HPDE6-E6E7 (cell line): Measurements from ENCODE around the gene CLUH.
"Not testable (repeated sequence)": the region's sequence is repeated elsewhere in the genome, so short reads cannot be mapped to it uniquely, and the experiment has no call there.

Experiments used
- DNase-seq: peaks from one replicate; pipeline ENCODE4 v3.0.0; 2011; ENCODE audit warnings: missing footprints; ENCODE audit errors: extremely low spot score

Gene CLUH

DNA sequence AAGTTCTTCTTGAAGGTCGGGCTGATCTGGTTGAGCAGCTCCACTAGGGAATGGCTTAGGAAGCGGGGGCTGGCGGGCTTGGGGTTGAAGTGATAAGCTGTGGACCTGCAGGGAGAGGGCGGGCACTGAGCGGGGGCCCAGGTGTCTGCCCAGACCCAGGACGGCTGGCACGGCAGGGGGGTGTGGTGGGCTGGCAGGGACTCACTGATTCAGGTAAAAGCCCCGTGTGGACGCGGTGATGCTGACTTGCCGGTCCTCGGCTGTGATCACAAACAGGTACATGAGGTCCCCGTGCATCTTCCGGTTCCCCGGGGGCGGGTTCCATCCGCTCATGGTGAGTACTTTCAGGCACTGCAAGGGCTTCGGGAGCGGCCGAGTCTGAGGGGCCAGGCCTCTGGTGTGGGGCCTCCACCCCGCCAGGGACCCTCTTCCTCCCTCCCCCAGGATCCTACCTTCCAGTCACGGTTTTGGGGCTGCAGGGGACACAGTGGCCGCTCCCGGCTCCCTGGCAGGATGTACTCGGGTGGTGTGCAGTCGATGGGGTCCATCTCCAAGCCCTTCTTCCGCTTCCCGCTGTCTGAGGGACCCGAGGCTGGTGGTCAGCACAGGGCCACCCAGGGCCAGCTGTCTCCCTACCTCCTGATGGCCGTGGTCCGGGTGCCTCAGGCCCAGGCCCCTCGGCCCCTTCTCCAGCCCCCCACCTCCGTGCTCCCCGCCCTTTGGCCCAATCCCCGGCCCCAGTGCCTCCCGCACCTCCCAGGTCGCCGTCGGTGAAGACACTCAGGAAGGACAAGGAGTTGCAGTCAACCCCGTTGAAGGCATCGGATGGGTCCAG lies 10.2 kb downstream of the CLUH start:
- no peak for DNase-seq

DNA sequence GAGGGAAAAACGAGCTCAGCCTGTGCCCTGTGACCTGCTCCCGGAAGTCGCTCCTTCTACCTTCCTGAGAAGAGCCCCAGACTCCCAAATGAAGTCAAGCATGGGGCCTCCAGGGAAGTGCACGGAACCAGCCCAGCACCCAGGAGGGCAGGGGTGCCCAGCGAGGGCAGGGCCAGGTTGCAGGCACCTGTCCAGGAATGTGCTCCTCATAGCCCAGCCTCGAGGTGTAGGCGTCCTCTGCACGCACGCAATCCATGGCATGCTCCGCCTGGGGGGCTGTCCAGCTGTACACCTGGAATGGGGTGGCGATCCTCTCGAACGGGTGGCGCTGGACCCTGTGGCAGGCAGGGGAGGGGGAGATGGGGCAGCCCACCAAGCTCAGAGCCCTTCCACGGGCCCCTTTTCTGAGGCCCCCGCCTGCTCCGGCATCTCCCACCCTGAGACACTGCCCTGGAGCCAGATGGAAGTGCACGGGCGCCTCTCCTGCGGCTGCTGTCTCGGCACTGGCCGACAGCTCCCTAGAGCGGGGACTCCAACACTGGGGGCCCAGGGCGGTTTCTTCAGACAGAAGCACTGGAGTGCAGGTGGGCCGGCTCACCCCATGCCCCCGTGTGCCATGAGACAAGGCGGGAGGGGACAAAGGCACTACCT lies 10.9 kb downstream of the CLUH start:
- DNase-seq, result no peak

DNA sequence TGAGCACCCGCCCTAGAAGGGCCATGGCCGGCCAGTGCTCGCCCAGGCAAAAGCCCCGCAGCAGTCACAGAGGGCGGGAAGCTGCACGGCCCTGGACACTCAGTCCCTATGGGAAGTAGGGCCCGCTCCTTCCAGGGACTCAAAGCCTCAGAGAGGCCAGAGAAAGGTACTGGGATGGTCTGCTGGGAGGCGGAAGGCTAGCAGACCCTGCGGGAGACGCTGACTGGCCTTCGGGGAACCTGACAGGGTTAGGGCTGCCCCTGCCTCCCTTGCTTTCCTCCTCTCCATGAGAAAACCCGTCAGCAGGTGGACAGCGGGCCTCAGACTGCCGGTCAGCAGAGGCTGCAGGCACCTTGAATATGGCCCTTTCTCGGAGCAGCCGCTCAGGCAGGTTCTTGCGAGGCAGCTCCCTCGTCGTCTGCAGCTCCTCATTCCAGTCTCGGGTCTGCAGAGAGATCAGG lies 11.5 kb downstream of the CLUH start:
- no peak for DNase-seq

DNA sequence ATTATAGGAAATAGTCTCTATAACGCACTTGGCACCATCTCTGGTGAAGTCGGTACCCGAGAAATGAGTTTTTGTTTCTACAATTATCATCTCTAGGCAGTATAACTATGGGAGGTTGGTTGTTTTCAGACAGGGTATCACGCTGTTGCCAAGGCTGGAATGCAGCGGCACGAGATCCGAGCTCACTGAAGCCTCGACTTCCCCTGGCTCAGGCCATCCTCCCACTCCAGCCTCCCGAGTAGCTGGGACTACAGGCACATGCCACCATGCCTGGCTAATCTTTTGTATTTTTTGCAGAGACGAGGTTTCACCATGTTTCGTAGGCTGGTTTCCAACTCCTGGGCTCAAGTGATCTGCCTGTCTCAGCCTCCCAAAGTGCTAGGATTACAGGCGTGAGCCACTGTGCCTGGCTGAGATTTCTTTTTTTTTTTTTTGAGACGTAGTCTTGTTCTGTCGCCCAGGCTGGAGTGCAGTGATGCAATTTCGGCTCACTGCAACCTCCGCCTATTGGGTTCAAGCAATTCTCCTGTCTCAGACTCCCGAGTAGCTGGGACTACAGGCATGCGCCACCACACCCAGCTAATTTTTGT lies 12.3 kb downstream of the CLUH start:
- DNase-seq, result not testable (repeated sequence)

DNA sequence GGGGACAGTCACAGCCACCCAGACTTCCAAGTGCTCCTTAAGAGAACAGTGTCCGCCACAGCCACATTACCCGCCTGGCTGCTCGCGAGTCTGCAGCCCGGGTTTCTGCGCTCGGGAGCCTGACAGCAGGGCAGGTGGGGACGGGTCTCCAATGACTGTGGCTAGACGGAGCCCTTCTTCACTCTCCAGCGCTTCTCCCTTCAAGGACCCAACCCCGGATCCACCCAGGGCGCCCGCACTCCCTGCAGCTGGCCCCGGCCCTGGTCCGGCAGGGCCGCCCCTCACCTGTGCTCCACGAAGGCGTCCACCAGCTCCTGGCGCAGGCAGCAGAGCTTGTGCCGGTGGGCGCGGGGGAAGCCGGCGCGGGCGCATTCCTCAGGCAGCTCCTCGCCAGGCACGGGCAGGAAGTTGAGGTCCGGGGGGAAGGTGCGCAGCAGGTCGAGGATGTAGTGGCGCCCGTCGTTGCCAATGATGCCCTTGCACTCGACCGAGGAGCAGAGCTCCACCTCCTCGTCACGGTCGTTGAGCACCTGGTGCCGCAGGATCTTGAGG lies 13.9 kb downstream of the CLUH start:
- no peak for DNase-seq

DNA sequence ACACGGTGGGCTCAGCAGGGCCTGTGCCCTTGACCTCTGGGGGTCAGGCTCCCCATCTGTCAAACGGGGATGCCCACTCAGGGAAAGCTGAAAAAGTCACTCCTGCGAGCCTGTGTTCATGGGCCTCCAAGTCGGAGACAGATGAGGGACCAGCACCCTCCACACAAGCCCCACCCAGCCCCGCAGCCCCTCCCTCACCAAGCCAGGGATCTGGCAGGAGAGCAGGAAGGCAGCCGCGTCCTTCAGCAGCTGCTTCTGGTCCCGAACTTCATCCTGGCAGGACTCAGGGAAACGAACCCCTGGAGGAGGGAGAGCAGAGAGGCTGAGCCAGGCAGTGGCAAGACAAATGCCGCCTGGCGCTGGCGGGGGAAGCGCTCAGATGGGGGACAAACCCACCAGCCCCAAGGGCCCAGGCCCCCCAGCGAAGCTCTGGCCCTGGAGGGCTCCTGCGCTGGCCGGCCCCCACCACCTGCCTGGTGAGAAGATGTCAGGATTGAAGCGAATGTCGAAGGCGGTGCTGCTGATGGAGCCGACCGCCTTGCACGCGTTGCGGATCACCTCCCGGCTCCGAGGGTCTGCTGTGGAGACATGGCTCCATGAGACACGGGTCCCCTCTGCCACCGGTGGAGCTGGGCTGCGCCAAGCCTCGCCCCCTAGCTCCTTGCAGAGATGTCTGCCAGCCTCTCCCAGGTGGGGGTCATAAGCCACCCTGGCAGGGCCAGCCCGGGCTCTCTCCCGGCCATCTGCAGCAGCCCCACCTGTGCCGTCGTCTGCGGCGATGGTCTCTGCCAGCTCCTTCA lies 15.4 kb downstream of the CLUH start:
- DNase-seq, result no peak

DNA sequence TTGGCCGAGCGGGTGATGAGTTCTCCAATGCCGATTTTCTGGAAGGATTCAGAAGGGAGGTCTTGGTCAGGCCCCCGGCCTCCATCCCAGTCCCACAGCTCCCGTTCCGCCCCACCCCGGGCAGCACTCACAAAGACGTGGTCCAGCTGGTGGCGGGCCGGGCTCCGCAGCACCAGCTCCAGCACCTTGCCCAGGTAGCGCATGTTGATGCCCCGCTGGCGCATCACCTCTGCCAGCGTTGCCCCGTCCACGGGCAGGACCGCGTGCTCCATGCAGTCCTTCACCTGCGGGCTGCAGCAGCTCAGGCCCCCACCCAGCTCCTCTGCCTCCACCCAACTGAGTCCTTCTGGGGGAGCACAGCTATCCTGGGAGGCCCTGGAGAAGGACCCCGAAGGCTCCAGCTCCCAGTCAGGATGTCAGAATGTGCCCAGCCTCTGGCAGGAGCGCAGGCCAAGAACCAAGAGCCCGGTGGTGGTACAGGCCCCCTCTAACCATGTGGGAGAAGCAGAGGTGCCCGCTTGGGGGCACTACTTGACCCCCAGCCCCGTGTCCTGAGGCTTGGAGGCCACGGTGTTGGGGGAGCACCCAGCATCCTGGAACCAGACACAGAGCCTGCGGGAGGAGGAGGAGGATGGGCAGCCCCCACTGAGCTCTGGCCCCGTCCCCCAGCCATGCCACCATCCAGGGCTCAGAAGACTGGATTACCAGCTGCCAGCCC lies 16.2 kb downstream of the CLUH start:
- no peak for DNase-seq

DNA sequence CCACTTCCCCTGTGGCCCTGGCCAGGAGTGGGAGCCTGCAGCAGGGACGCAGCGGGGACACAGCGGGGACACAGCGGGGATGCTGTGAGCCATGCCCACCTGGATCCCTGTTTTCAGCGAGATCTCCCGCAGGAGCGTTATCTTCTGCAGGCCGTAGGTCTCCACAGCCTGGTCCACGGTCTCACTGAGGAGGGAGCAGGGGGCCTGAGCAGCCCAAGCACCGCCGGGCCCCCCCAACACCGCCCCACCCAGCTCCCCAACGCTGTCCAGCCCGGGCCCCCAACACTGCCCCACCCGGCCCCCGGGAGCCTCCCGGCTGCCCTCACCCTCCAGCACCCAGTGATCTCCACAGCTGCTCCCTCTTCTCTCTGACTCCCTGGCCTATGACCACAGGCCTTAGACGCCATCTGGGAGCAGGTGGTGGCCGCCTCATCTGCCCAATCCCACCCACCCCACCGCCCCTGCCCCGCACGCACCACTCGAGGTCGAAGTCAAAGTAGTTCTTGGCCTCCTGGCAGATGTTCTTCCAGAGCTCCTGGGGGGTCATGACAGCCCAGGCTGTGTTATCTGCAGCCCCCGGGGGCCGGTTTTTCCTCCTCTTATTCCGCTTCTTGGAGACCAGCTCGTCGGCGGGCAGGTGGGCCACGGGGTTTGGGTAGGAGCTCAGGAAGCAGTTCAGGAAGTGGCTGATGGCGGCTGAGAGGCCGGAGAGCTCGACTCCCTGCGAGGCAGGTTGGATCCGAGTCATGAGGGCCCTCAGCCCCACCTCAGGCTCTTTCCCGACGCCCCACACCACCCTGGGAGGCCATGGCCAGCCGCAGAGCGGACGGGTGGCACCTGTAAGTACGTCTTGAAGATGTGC lies 17.0 kb downstream of the CLUH start:
- DNase-seq, result no peak

DNA sequence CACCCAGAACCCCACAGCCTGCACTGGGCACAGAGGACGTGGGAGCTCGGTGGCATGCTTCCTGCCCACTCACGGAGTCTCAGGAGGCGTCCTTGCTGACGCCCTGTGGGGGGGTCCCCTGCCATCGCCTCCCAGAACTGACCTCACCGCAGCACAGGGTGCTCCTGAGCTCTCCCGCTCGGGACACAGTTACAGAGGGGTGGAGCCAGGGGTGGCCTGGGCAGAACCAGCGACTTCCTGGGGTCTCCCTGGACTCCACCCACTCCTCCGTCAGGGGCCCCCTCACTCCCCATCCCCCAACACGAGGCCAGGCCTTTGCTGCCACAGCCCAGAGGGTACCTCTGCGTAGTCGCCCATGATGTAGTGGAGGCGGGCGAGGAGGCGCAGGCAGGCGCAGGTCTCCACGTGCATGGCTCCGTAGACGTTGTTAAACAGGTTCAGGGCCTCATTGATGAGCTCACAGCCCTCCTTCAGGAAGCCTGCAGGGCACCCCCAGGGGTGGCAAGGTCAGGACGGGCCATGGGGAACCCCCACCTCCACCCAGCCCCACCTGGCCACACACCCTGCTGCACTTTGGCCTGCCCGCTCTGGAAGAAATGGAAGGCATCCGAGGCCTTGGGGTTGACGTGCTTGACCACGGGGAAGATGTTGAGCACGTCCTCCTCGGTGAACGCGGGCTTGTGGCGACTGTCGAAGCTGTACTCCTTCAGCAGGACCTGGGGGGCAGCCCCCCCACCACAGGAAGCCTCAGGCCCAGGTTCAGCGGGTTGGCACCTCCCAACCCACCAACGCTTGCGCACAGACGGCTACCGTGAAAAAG lies 17.8 kb downstream of the CLUH start:
- no peak for DNase-seq

DNA sequence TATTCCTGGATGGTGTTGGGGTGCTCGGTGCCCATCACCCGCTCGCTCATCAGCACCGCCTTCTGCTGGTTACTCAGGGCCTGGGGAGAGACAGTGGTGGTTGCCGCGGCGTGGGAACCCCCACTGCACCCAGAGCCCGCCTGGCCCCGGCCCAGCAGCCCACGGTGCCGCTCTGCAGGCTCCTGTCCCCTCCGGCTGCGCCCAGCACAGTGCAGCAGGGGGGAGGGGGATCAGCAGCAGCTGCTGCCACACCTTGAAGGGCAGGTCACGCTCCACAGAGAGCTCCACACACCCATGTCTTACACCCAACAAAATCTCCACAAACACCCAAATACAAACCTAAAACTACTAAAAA lies 18.8 kb downstream of the CLUH start:
- DNase-seq, result no peak

DNA sequence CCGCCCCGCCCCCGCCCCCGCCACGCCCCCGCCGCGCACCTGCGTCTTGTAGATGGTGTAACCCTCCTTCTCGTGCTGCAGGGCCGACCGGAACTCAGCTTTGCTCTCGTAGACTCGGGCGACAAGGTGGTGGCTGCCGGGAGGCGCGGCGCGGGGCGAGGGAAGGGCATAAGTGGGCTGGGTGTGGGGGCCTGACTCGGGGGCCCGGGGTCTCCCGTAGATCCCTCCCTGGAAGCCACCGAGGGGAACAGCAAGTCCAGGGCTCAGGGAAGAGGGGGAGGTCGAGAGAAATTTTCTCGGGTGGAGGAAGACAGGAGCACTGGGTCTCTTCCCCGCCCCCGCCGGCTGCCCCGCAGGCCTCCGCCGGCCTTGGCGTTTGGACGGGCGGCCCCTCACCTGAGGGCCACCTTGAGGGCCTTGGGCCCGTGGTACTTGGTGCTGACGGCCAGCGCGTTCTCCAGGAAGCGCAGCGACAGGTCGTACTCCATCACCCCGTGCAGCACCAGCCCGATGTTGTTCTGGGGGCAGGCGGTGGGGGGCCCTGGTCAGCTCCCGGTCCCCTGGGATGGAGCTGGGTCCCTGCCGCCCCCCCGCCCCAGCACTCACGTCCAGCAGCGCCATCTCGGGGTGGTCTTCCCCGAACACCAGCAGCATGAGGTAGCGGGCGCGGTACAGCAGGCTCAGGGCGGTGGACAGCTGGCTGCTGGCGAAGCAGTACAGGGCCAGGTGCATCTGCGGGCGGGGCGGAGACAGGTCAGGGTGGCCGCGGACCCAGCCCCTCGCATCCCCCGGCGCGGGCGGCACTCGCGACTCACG lies 19.4 kb downstream of the CLUH start:
- DNase-seq, result no peak

DNA sequence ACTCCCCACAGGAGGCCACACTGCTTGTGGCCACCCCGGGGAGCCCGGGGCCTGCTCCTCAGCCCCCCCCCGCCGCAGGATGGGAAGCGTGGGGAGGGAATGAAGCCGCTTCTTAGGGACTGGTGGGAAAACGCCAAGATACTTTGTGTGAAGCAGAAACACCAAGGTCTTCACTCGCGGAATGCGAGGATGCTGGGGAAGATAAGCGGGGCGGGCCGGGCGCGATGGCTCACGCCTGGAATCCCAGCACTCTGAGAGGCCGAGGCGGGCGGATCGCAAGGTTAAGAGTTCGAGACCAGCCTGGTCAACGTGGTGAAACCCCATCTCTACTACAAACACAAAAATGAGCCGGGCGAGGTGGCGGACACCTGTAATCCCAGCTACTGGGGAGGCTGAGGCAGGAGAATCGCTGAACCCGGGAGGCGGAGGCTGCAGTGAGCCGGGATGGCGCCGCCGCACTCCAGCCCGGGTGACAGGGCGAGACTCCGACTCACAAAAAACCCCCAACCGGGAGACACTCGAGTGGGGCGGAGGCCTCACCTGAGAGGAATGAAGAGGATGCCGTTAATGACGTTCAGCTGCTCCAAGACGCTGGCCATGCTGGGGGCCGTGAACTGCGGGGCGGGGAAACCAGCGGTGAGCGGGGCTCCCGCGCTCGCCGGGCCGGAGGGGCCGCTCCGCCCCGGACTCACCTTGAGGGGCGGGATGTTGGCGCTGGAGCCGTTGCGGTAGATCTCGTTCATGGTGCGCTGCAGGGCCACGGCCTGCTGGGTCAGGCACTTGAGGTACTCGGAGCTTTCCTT lies 20.3 kb downstream of the CLUH start:
- DNase-seq, result no peak

DNA sequence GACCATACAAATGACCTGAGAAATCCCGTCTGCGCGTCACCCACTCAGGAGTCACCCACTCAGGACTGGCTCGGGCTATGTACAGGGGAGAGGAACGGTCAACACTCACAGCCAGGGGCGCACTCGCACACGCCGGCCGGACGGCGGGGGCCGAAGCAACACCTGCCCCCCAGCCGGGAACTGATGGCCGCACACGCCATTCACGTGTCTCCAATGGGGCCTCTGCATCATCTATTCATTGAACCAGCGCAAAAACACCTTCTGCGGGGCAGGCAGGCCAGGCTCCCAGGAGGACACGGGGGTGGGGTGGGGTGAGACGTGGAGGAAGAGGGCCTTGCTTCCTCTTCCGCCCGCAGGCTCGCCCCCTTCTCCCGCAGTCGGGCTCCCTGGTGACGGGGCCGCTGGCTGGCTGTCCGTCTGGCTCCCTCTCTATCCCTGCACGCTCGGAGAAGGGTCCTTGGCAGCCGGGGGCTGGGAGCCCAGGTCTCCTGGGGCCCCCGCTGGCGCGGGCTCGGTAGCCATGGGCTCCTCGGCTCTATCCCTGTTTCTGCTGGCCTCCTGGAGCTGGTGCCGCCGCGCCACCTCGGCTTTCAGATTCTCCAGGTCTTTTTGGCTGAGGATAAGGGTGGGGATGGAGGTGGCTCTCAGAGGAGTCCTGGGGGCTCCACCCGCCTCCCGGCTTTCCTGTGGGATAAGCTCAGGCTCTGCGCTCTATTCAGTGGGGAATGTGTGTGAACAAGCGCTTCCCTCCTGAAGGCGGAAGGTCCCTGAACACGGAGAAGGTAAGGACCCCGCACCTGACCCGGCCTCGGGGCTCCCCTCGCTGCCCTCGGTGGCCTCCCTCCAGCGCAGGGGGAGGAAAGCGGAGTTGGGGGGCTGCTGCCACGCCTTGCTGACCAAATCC lies 21.1 kb downstream of the CLUH start:
- no peak for DNase-seq

DNA sequence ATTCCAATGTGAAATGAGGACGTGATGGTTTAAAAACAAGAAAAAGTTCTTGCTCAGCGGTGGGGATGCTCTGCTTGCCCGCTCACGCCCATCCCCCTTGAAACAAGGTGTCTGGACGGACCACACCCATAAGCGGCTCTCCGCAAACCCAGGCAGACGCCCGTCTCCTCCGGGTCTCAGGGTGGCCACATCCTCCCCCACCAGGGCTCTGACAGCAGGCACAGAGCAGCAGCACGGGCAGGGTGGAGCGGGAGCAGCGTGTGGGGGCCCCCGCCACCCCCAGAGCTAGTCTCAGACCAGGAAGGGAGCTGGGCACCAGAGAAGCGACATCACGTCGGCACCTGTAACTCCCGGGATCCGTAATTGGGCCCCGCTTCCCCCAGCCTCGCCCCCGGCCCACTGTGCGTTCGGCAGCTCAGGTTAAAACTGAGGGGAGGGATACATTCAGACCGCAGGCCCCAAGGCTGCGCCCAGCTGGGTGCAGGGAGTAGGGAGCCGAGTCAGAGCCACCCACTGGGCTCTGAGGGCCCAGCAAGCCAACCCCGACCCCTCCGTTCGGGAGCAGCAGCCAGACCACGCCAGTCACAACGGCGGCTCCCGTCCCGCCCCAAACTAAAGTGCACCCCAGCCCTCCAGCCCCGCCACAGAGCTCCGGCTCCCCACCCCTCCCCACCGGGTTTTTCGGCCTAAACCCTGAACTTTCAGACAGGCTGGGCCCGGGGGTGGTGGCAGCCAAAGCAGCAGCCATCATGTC lies 22.0 kb downstream of the CLUH start:
- DNase-seq, result no peak

DNA sequence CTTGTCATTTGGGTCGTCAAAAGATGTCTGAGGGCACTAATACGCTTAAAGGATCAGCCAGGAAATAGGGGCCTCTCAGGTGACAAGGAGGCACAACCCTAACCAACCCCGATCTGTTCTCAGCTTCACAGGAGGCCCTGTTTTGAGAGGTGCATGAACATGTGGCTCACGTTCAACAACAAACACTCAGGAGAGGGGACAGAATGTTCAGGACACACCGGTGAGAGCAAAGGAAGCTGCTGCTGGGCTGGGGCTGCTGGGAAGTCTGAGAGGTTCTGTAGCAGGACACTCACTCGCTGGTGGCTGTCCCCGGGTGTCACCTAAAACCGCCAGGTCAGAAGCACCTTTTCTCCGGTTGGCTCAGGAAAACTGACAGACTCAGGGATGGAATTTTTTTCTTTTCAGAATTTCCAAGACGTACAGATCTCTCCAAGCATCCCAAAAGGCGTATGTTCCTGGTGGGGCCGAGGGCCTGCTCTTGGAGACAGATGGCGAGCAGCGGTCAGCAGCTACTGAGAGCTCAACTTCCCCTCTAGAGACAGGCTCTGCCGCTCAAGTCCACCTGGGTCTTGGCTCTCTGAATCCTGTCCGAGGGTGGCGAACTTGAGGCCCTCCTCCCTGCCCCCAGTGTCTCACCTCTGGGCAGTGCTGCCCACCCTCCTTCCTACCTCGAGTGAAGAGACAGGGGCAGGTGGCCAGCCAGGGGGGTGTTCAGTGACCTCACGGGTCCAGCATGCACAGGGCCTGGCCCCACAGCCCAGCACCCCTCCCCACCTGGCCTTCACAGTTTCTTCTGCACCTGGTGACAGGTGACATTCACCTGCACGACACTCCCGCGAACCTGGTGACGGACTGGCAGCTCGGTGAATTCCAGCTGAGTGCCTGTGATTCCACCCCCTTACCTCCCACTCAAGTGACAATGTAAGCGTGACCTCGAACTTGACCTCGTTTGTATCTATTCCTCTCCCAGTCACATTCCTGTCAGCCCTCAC lies 22.9 kb downstream of the CLUH start:
- DNase-seq, result no peak
